ENCODE data around the gene NFILZ.
A peak's percentile ranks its signal among the peaks of the same experiment; 100 is the strongest.

NFILZ gene

GRCh38 chr19:8615813-8616596 is 14.4 kb upstream of the NFILZ start:
- H3K9me3 ChIP-seq (ENCODE audit: control insufficient read depth, insufficient read depth, low read depth, low read length), result no peaks in the 10 kb centered on the region
- no peaks in the 10 kb centered on the region for H3K4me1 ChIP-seq (ENCODE audit: control insufficient read depth, insufficient read depth, low read length)
- no peak overlapping the region for H3K4me3 ChIP-seq (ENCODE audit: low read depth, low read length)
- no peaks in the 10 kb centered on the region for H3K36me3 ChIP-seq (ENCODE audit: control insufficient read depth in 2 of 2, insufficient read depth in 1 of 2, low read length in 2 of 2)
- no peak overlapping the region for H3K27ac ChIP-seq (ENCODE audit: extremely low read depth, low read depth, low read length)
- POLR2A ChIA-PET, result interaction anchor here (0.6 to 0.9 kb wide), 3 partner anchors 51 to 281 kb away, joined by 3 to 4 read pairs (median 4); partner anchors contain the start of gene ZNF414
- CTCF ChIA-PET, result interaction anchor here (0.6 to 3.1 kb wide), 18 partner anchors 10 to 584 kb away, joined by 3 to 26 read pairs (median 4); partner anchors contain the start of genes MARCHF2 and NFILZ
- TF ChIP-seq ZBTB1 (tag by site-specific recombination; IDR thresholded peaks at IDR 0.05) (no peak), ZNF777 (tag by site-specific recombination; IDR thresholded peaks at IDR 0.05; ENCODE audit: borderline replicate concordance) (peak; percentile 75; the same call in 1 of the 2 replicates), CTCF (tag by site-specific recombination; IDR thresholded peaks at IDR 0.05) (peak; percentile 71), GLIS2 (tag by site-specific recombination; IDR thresholded peaks at IDR 0.05) (no peak), ZSCAN30 (tag by site-specific recombination; IDR thresholded peaks at IDR 0.05) (0 out of 2 replicates have a peak, but pooled peaks have one; percentile 18), ZNF768 (tag by site-specific recombination; IDR thresholded peaks at IDR 0.05) (peak; percentile 81; the same call in 1 of the 2 replicates), ZBTB8A (tag by site-specific recombination; IDR thresholded peaks at IDR 0.05) (0 out of 2 replicates have a peak, but pooled peaks have one; percentile 22), ZNF629 (tag by site-specific recombination; IDR thresholded peaks at IDR 0.05) (no peak; the same call in 1 of the 2 replicates), ZFP3 (tag by site-specific recombination; IDR thresholded peaks at IDR 0.05; ENCODE audit: low read depth) (no peak), ZNF433 (tag by site-specific recombination; IDR thresholded peaks at IDR 0.05; ENCODE audit: low read depth) (no peak), ZSCAN4 (tag by site-specific recombination; IDR thresholded peaks at IDR 0.05) (no peak), ZEB2 (tag by site-specific recombination; IDR thresholded peaks at IDR 0.05) (peak; percentile 34; the same call in 1 of the 2 replicates), ZNF654 (tag by site-specific recombination; IDR thresholded peaks at IDR 0.05; ENCODE audit: low read depth) (peak; percentile 80), ZNF645 (tag by site-specific recombination; IDR thresholded peaks at IDR 0.05) (no peak), SALL2 (tag by site-specific recombination; IDR thresholded peaks at IDR 0.05; ENCODE audit: borderline replicate concordance) (no peak), PRDM10 (tag by site-specific recombination; IDR thresholded peaks at IDR 0.05) (peak; percentile 18; the same call in 1 of the 2 replicates), ZNF416 (tag by site-specific recombination; IDR thresholded peaks at IDR 0.05) (no peak), SP7 (tag by site-specific recombination; IDR thresholded peaks at IDR 0.05) (0 out of 2 replicates have a peak, but pooled peaks have one; percentile 23), ZNF335 (tag by site-specific recombination; conservative IDR thresholded peaks at IDR 0.05) (peak; percentile 65; the same call in 1 of the 2 replicates), SP3 (tag by site-specific recombination; IDR thresholded peaks at IDR 0.05) (no peak), IKZF3 (tag by site-specific recombination; IDR thresholded peaks at IDR 0.05) (peak; percentile 90), OSR2 (tag by site-specific recombination; IDR thresholded peaks at IDR 0.05) (peak; percentile 46; the same call in 1 of the 2 replicates), ELK4 (IDR thresholded peaks at IDR 0.05; ENCODE audit: borderline replicate concordance, low read depth, low read length) (no peak)
- TF ChIP-seq, protein P1, sequence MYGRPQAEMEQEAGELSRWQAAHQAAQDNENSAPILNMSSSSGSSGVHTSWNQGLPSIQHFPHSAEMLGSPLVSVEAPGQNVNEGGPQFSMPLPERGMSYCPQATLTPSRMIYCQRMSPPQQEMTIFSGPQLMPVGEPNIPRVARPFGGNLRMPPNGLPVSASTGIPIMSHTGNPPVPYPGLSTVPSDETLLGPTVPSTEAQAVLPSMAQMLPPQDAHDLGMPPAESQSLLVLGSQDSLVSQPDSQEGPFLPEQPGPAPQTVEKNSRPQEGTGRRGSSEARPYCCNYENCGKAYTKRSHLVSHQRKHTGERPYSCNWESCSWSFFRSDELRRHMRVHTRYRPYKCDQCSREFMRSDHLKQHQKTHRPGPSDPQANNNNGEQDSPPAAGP (tag by site-specific recombination; IDR thresholded peaks at IDR 0.05), result 0 out of 2 replicates have a peak, but pooled peaks have one; percentile 31
- TF ChIP-seq, protein P2, sequence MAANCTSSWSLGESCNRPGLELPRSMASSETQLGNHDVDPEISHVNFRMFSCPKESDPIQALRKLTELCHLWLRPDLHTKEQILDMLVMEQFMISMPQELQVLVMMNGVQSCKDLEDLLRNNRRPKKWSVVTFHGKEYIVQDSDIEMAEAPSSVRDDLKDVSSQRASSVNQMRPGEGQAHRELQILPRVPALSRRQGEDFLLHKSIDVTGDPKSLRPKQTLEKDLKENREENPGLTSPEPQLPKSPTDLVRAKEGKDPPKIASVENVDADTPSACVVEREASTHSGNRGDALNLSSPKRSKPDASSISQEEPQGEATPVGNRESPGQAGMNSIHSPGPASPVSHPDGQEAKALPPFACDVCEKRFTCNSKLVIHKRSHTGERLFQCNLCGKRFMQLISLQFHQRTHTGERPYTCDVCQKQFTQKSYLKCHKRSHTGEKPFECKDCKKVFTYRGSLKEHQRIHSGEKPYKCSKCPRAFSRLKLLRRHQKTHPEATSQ (tag by site-specific recombination; IDR thresholded peaks at IDR 0.05), result 0 out of 2 replicates have a peak, but pooled peaks have one; percentile 10

All from HEK293 (cell line).